Spleen (tissue), 13 donors: ENCODE data around the gene GOLGA7B. TPM values are rescaled to one million over a fixed set of nuclear protein-coding genes. Genes with fewer than 3 reads are reported as not detected.
A peak's percentile ranks its signal among the peaks of the same experiment; 100 is the strongest.

ENCODE experiments used
- DNase-seq: peaks from one replicate; pipeline ENCODE4 v3.0.0-alpha.2; 2020
- H3K27ac ChIP-seq, 8 donors: fragments of 200-600 bp; sonication (generic) in 7 of 8; 1 replicate in 4 of 8; 2 replicates in 4 of 8; pipeline versions ENCODE4 v1.5.0 to v1.8.0; 2016 to 2021; ENCODE audit warnings: inconsistent platforms in 4 of 8, mild to moderate bottlenecking in 4 of 8, moderate library complexity in 1 of 8
- H3K27me3 ChIP-seq, 7 donors: fragments of 200-600 bp; sonication (generic) in 6 of 7; replicated peaks in 1 of 7; 1 replicate in 4 of 7; 2 replicates in 3 of 7; pipeline versions ENCODE4 v1.5.0 to v1.8.0; 2016 to 2021; ENCODE audit warnings: inconsistent platforms in 3 of 7, mild to moderate bottlenecking in 1 of 7
- H3K36me3 ChIP-seq, 6 donors: fragments of 200-600 bp; sonication (generic) in 5 of 6; 1 replicate in 4 of 6; 2 replicates in 2 of 6; pipeline versions ENCODE4 v1.5.0 to v1.8.0; 2016 to 2021; ENCODE audit warnings: inconsistent platforms in 2 of 6
- H3K4me1 ChIP-seq, 6 donors: fragments of 200-600 bp; sonication (generic) in 5 of 6; 1 replicate in 3 of 6; 2 replicates in 3 of 6; pipeline versions ENCODE4 v1.5.0 to v1.8.0; 2016 to 2021; ENCODE audit warnings: inconsistent platforms in 3 of 6
- H3K4me3 ChIP-seq, 8 donors: fragments of 200-600 bp; sonication (generic) in 7 of 8; 1 replicate in 4 of 8; 2 replicates in 4 of 8; pipeline versions ENCODE4 v1.5.0 to v1.8.0; 2016 to 2021; ENCODE audit warnings: inconsistent platforms in 4 of 8, mild to moderate bottlenecking in 4 of 8, moderate library complexity in 2 of 8
- H3K9me3 ChIP-seq, 8 donors: fragments of 200-600 bp; sonication (generic) in 7 of 8; 1 replicate in 4 of 8; 2 replicates in 4 of 8; pipeline versions ENCODE4 v1.5.0 to v1.8.0; 2016 to 2021; ENCODE audit warnings: inconsistent platforms in 4 of 8
- POLR2A ChIP-seq, 3 donors: fragments of 450-650 bp; IDR thresholded peaks; one replicate each; pipeline ENCODE4 v1.5.1; 2017; ENCODE audit warnings: antibody characterized with exemption in 3 of 3, mild to moderate bottlenecking in 1 of 3
- POLR2AphosphoS5 ChIP-seq, 3 donors: sonication (generic); formaldehyde crosslinking; IDR thresholded peaks; one replicate each; pipeline ENCODE4 v1.5.1; 2017; ENCODE audit warnings: antibody characterized with exemption in 3 of 3
- WGBS, 5 donors: extraction: QIAGEN DNeasy Blood & Tissue Kit in 3 of 5; methylation state at CpG; one replicate each; pipeline versions ENCODE4 v1.1.5 to v1.1.7; 2013 to 2018; 5-methylcytosine and 5-hydroxymethylcytosine counted together
- intact Hi-C: fragments of 100-400 bp; cut with DNase I; formaldehyde crosslinking; loops from one replicate; pipeline ENCODE4 v1.15.0; 2023; ENCODE audit warnings: low total_unique reads
- long read RNA-seq, 2 donors: transcript quantifications; one replicate each; lab custom pipeline, GENCODE V29; 2026
- polyA plus RNA-seq, 3 donors: library from polyadenylated mRNA; stranded (reverse); fragments of 200-250 nt; gene quantifications; one replicate each; pipeline ENCODE4 v1.2.1, GENCODE V29; 2013
- total RNA-seq, 7 donors: library from RNA; depleted of rRNA in 3 of 7; stranded (reverse); fragments of >200 nt in 3 of 7; fragmentation: NEBNext Ultra II Directional in 4 of 7; extraction: Animal tissue kit (Norgen Biotek cat#: 25700) in 4 of 7; gene quantifications; one replicate each; pipeline versions ENCODE4 v1.1.0 to v1.2.1, GENCODE V29; 2016 to 2021
- TF ChIP-seq, protein P1 (sequence below), 11 experiments: fragments of 200-600 bp in 7 of 11; fragments of 450-650 bp in 4 of 11; sonication (generic) in 4 of 11; IDR thresholded peaks in 8 of 11; conservative IDR thresholded peaks in 3 of 11; 1 replicate in 7 of 11; 2 replicates in 4 of 11; pipeline versions ENCODE4 v1.4.0 to v1.8.0; 2016 to 2021; ENCODE audit warnings: antibody characterized with exemption in 11 of 11, inconsistent platforms in 4 of 11, mild to moderate bottlenecking in 1 of 11
- donor health status: healthy with polysubstance abuse.
- donor health status: DM: no; HTN: no; CAD: no; lungs with moderate emphysema.
- donor health status: DM: no; HTN: no; CAD: no.
- donor health status: Bipolar disorder and iron deficiency.
- donor health status: healthy.
- donor health status: DM: no; HTN: no; CAD: no.
- donor health status: DM: yes; HTN: yes; CAD: no.

The GOLGA7B gene
- total RNA-seq (1 to 10 TPM in 1 of 7 donors, under 1 TPM in 6; 0.44 to 1.0 (median 0.58) TPM), polyA plus RNA-seq (under 1 TPM; 0.27 to 0.48 (median 0.48) TPM)
- long read RNA-seq, donor 1, result 0 reads
- long read RNA-seq, donor 2, result 0 reads

GRCh38 chr10:97849687-97850402 lies at the start of gene GOLGA7B:
Gene GOLGA7B, plus strand, starts transcription at chr10:97849843. Its CDS starts 461 bp downstream, at chr10:97850304.
- Histone ChIP-seq H3K4me1 (peaks cover 4 to 34% (median 16%) of the 10 kb centered on the region in 6 donors), H3K9me3 (no peaks in the 10 kb centered on the region), H3K27ac (peak within 1 kb of the TSS in 3 of 8 donors; percentile 56 to 64 (median 59)), H3K36me3 (no peaks in the 10 kb centered on the region), H3K27me3 (peaks cover 0 to 91% (median 22%) of the 10 kb centered on the region in 7 donors), H3K4me3 (peak within 1 kb of the TSS; percentile 45 to 88 (median 69))
- peak; percentile 91 for DNase-seq
- TF ChIP-seq POLR2AphosphoS5 (IDR thresholded peaks at IDR 0.05), result peak in 2 of 3 donors; percentile 21 to 25
- TF ChIP-seq, protein P1, sequence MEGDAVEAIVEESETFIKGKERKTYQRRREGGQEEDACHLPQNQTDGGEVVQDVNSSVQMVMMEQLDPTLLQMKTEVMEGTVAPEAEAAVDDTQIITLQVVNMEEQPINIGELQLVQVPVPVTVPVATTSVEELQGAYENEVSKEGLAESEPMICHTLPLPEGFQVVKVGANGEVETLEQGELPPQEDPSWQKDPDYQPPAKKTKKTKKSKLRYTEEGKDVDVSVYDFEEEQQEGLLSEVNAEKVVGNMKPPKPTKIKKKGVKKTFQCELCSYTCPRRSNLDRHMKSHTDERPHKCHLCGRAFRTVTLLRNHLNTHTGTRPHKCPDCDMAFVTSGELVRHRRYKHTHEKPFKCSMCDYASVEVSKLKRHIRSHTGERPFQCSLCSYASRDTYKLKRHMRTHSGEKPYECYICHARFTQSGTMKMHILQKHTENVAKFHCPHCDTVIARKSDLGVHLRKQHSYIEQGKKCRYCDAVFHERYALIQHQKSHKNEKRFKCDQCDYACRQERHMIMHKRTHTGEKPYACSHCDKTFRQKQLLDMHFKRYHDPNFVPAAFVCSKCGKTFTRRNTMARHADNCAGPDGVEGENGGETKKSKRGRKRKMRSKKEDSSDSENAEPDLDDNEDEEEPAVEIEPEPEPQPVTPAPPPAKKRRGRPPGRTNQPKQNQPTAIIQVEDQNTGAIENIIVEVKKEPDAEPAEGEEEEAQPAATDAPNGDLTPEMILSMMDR (IDR thresholded peaks at IDR 0.05 in 8 of 11, conservative IDR thresholded peaks at IDR 0.05 in 3 of 11), result no peak
- intact Hi-C loops, result no loop called here
- WGBS, 5 donors, result 1 to 4% (median 2%) methylated on average over 3 to 86 of the region's 87 CpGs

GRCh38 chr10:97800474-97800873 lies 49.2 kb upstream of the GOLGA7B start:
- Histone ChIP-seq H3K27me3 (peaks cover 0 to 22% (median 0%) of the 10 kb centered on the region in 7 donors), H3K27ac (no peak overlapping the region), H3K36me3 (no peaks in the 10 kb centered on the region), H3K4me3 (no peak overlapping the region), H3K4me1 (peaks cover 0 to 5% (median 0%) of the 10 kb centered on the region in 6 donors), H3K9me3 (peaks cover 0 to 18% (median 12%) of the 10 kb centered on the region in 8 donors)
- no peak for TF ChIP-seq POLR2A (IDR thresholded peaks at IDR 0.05)
- TF ChIP-seq POLR2AphosphoS5 (IDR thresholded peaks at IDR 0.05), result no peak
- TF ChIP-seq, protein P1 (IDR thresholded peaks at IDR 0.05 in 8 of 11, conservative IDR thresholded peaks at IDR 0.05 in 3 of 11), result no peak
- DNase-seq, result no peak
- 64 to 92% (median 87%) methylated on average over 5 to 9 of the region's 9 CpGs for WGBS, 5 donors
- intact Hi-C loops, result no loop called here

- no peak for TF ChIP-seq POLR2A (IDR thresholded peaks at IDR 0.05)
- TF ChIP-seq, protein P1 (IDR thresholded peaks at IDR 0.05 in 8 of 11, conservative IDR thresholded peaks at IDR 0.05 in 3 of 11), result no peak
Measured at GRCh38 chr10:97801422-97801821, 48.2 kb upstream of the GOLGA7B start.

More at GRCh38 chr10:97801422-97801821, 48.2 kb upstream of the GOLGA7B start:
- intact Hi-C loops, result no loop called here
- H3K27me3 ChIP-seq, result peaks cover 0 to 22% (median 0%) of the 10 kb centered on the region in 7 donors
- no peak overlapping the region for H3K27ac ChIP-seq
- H3K4me3 ChIP-seq, result no peak overlapping the region
- H3K4me1 ChIP-seq, result peaks cover 0 to 1% (median 0%) of the 10 kb centered on the region in 6 donors
- peaks cover 0 to 18% (median 12%) of the 10 kb centered on the region in 8 donors for H3K9me3 ChIP-seq
- WGBS, 5 donors, result 64 to 81% (median 75%) methylated on average over 4 to 5 of the region's 5 CpGs
- no peaks in the 10 kb centered on the region for H3K36me3 ChIP-seq
- DNase-seq, result no peak
